Activated naive CD4-positive, alpha-beta T cell treated with anti-CD3 and anti-CD28 coated beads, Interleukin-2, amount 10 ng/mL, durations not matched to agents 7 days and 5 days (primary cell): ENCODE data around the gene MYO1H.
"Not testable (repeated sequence)": the region's sequence is repeated elsewhere in the genome, so short reads cannot be mapped to it uniquely, and the experiment has no call there.

Experiments
- CTCF ChIA-PET: fragments of 350-600 bp; sonication (Branson Sonifier 250); formaldehyde crosslinking; loops from one replicate; lab custom pipeline; 2021; ENCODE audit warnings: antibody characterized with exemption; lab: Charles Lee
- DNase-seq: peaks from one replicate; pipeline ENCODE4 v3.0.0-alpha.2; 2020
- H3K27ac Mint-ChIP-seq: one replicate; pipeline ENCODE4 v1.8.0; 2021; ENCODE audit warnings: mild to moderate bottlenecking, moderate library complexity, mixed read lengths
- H3K27me3 Mint-ChIP-seq: one replicate; pipeline ENCODE4 v1.8.0; 2021; ENCODE audit warnings: mild to moderate bottlenecking, mixed read lengths
- H3K36me3 Mint-ChIP-seq: one replicate; pipeline ENCODE4 v1.8.0; 2021; ENCODE audit warnings: mixed read lengths
- H3K4me1 Mint-ChIP-seq: one replicate; pipeline ENCODE4 v1.8.0; 2021; ENCODE audit warnings: mixed read lengths
- H3K4me3 Mint-ChIP-seq: one replicate; pipeline ENCODE4 v1.8.0; 2021; ENCODE audit warnings: mild to moderate bottlenecking, moderate library complexity, mixed read lengths
- H3K9me3 Mint-ChIP-seq: one replicate; pipeline ENCODE4 v1.8.0; 2021; ENCODE audit warnings: mixed read lengths

The MYO1H gene

DNA sequence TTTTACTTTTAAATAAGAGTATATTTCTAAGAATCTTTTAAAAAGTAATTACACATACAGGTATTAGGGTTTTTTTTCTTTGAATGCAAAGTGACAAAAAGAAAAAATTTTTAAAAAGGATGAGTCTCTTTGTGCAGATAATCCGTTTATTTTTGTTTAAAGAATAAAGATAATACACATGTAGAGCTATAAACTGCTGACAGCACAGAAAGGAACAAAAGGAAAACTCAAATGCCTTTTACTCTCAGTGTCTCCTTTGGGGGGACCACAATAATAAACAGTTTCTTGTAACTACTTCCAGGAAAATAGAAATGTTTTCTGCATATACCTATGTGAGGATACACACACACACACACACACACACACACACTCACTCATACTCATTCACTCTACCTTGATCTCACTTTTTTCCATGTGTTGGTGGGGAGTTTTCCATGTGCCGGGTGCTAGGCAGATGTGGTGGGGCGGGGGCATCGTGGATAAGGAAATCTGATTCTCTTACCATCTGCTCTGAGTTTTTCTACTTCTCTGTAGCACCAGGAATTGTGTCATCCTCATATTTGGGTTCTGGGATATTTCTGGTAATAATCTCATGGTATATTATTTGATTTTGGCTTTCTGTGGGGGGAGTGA lies 71.3 kb downstream of the MYO1H start:
- Mint-ChIP-seq H3K9me3 (no peaks in the 10 kb centered on the region), H3K27me3 (peaks cover 14% of the 10 kb centered on the region), H3K4me1 (no peaks in the 10 kb centered on the region), H3K4me3 (no peak overlapping the region), H3K27ac (no peak overlapping the region), H3K36me3 (no peaks in the 10 kb centered on the region)
- CTCF ChIA-PET = interaction anchor here (1.5 kb wide), 1 partner anchor 14 kb away, joined by 5 read pairs; no protein-coding TSS in a partner anchor
- no peak for DNase-seq

DNA sequence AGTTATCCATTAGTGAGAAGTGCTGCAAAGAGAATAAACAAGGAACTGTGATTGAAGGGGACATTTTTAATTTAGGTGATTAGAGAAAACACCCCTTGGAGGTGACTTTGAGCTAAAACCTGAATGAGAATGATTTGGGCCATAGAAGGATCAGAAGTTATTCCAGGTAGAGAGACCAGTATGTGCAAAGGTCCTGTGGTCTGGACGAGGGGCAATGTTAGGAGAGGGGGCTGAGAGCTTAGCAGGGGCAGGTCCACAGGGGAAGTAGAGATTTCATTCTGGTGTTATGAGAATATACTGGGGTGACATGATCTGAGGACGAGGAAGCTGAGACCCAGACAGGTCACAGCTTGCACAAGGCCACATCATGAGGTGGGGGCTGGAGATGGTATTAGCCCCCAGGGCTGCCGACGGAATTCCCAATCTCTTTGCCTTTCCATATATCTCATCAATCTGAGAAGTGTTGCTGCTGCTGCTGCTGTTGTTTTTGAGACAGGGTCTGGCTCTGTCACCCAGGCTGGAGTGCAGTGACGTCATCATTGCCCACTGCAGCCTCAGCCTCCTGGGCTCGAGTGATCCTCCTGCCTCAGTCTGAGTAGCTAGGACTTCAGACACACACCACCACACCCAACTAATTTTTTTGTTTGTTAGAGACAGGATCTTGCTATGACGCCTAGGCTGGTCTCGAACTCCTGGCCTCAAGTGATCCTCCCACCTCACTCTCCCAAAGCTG lies 73.8 kb downstream of the MYO1H start:
- Mint-ChIP-seq H3K9me3 (no peaks in the 10 kb centered on the region), H3K4me3 (no peak overlapping the region), H3K36me3 (no peaks in the 10 kb centered on the region), H3K27me3 (peaks cover 14% of the 10 kb centered on the region), H3K27ac (no peak overlapping the region), H3K4me1 (no peaks in the 10 kb centered on the region)
- no peak for DNase-seq
- CTCF ChIA-PET = interaction anchor here (2.2 kb wide), 1 partner anchor 11 kb away, joined by 10 read pairs; no protein-coding TSS in a partner anchor

GRCh38 chr12:109422251-109422650 lies 74.6 kb downstream of the MYO1H start:
- CTCF ChIA-PET = interaction anchor here (2.2 kb wide), 1 partner anchor 11 kb away, joined by 10 read pairs; no protein-coding TSS in a partner anchor
- H3K4me3 Mint-ChIP-seq = no peak overlapping the region
- H3K36me3 Mint-ChIP-seq = no peaks in the 10 kb centered on the region
- no peaks in the 10 kb centered on the region for H3K9me3 Mint-ChIP-seq
- DNase-seq = no peak
- no peak overlapping the region for H3K27ac Mint-ChIP-seq
- no peaks in the 10 kb centered on the region for H3K4me1 Mint-ChIP-seq
- peaks cover 14% of the 10 kb centered on the region for H3K27me3 Mint-ChIP-seq

GRCh38 chr12:109423392-109423791 lies 75.7 kb downstream of the MYO1H start:
- H3K4me1 Mint-ChIP-seq = no peaks in the 10 kb centered on the region
- DNase-seq = no peak
- CTCF ChIA-PET = interaction anchor here (2.2 kb wide), 1 partner anchor 10 kb away, joined by 10 read pairs; no protein-coding TSS in a partner anchor
- no peak overlapping the region for H3K27ac Mint-ChIP-seq
- H3K4me3 Mint-ChIP-seq = no peak overlapping the region
- peaks cover 18% of the 10 kb centered on the region for H3K27me3 Mint-ChIP-seq
- H3K9me3 Mint-ChIP-seq = no peaks in the 10 kb centered on the region
- no peaks in the 10 kb centered on the region for H3K36me3 Mint-ChIP-seq

DNA sequence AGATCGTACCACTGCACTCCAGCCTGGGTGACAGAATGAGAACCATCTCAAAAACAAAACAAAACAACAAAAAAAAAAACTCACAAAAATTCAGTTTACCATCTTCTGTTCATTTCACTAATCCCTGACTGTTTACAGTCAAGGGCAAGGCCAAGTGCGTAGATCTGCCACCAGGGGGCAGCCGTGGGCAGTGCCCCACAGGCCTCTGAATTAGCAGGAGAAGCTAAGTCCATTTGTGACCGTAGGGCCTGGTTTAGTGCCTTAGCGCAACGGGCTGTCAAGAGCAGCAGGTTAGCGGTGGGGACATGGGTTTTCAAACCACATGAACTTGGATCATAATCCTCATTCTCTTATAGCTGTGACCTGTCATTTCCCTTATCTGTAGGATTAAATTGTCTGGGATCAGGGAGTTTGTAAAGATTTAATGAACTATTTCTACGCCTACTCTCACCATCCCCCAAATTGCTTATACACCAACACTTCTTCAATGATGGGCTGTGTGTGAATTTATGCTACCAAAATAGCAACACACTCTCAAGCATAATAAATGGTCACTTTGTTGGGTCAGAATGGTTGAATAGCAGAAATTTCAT lies 80.4 kb downstream of the MYO1H start:
- no peaks in the 10 kb centered on the region for H3K36me3 Mint-ChIP-seq
- no peak overlapping the region for H3K4me3 Mint-ChIP-seq
- peak; percentile 81 for DNase-seq
- no peaks in the 10 kb centered on the region for H3K9me3 Mint-ChIP-seq
- H3K4me1 Mint-ChIP-seq = peaks cover 6% of the 10 kb centered on the region
- H3K27me3 Mint-ChIP-seq = peaks cover 4% of the 10 kb centered on the region
- no peak overlapping the region for H3K27ac Mint-ChIP-seq
- CTCF ChIA-PET = interaction anchor here (0.6 to 2.1 kb wide), 15 partner anchors 9 to 347 kb away, joined by 3 to 10 read pairs (median 3); no protein-coding TSS in a partner anchor

GRCh38 chr12:109428804-109429203 lies 81.1 kb downstream of the MYO1H start:
- not testable (repeated sequence) for DNase-seq, H3K4me3 Mint-ChIP-seq, H3K9me3 Mint-ChIP-seq, H3K36me3 Mint-ChIP-seq, H3K27me3 Mint-ChIP-seq, H3K27ac Mint-ChIP-seq
- peaks cover 12% of the 10 kb centered on the region for H3K4me1 Mint-ChIP-seq
- CTCF ChIA-PET = interaction anchor here (0.7 to 2.1 kb wide), 12 partner anchors 9 to 346 kb away, joined by 3 to 10 read pairs (median 4); no protein-coding TSS in a partner anchor

DNA sequence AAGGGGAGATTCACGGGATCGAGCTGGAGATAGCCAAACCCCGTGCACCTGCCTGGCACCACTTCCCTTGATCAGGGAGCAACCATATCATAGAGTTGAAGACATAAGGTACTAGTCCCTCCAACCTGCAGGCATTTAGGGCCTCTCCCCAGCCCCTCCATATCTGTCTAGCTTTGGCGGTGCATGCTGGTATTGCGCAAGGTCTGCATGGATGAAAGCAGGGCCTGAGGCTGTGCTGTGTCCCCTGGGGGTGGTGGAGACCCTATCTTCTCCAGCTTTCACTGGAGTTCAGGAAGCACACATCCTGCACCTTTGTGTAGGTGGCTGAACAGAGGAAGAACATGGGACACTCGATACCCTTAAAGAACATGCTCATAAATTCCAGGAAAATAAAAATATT lies 82.5 kb downstream of the MYO1H start:
- Mint-ChIP-seq H3K4me1 (peaks cover 12% of the 10 kb centered on the region), H3K27me3 (peaks cover 4% of the 10 kb centered on the region), H3K4me3 (no peak overlapping the region), H3K9me3 (no peaks in the 10 kb centered on the region), H3K27ac (no peak overlapping the region), H3K36me3 (no peaks in the 10 kb centered on the region)
- CTCF ChIA-PET = interaction anchor here (1.4 kb wide), 2 partner anchors 43 to 175 kb away, joined by 3 read pairs; no protein-coding TSS in a partner anchor
- DNase-seq = no peak

DNA sequence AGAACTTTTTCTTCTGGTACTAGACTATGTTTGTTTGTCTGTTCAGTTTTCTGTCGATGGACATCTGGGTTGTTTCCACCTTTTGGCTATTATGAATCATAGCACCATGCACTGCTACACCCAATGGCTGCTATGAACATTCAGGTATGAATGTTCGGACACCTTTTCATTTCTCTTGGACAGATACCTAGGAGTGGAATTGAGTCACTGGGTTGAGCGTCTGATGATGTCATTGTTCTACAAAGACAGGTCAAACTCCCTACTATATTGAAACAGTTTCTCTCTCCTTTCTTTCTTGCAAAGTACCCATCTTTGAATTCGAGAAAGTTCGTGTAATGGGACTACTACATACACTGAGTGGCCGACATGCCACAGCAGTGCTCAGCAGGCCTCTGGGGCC lies 84.7 kb downstream of the MYO1H start:
- Mint-ChIP-seq H3K27ac (no peak overlapping the region), H3K4me3 (no peak overlapping the region), H3K36me3 (no peaks in the 10 kb centered on the region), H3K4me1 (peaks cover 12% of the 10 kb centered on the region), H3K27me3 (peaks cover 4% of the 10 kb centered on the region), H3K9me3 (no peaks in the 10 kb centered on the region)
- DNase-seq = no peak
- CTCF ChIA-PET = interaction anchor here (0.9 to 2.1 kb wide), 21 partner anchors 9 to 342 kb away, joined by 3 to 14 read pairs (median 6); partner anchors contain the start of genes KCTD10 and UBE3B

GRCh38 chr12:109432842-109433304 lies 85.2 kb downstream of the MYO1H start:
- H3K4me3 Mint-ChIP-seq = no peak overlapping the region

DNA sequence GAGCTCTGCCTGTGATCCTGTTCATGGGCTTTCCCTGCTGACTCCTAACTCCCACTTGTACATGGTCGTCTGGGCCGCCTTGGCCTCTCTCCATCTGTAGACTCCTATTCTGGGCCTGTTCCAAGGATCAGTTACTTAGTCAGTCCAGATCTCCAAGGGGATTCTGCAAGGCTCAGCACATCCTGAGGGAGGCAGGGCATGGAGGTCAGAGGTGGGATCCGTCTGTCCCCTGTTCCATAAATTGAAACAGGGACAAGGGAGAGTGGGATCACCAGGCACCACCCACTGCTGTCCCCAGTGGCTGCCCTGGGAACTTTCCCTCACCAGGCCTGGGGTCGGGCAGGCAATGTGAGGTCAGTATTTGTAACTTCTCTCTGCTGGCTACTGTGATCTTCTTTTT lies 85.9 kb downstream of the MYO1H start:
- Mint-ChIP-seq H3K36me3 (no peaks in the 10 kb centered on the region), H3K27ac (no peak overlapping the region), H3K27me3 (no peaks in the 10 kb centered on the region), H3K9me3 (no peaks in the 10 kb centered on the region), H3K4me1 (peaks cover 12% of the 10 kb centered on the region), H3K4me3 (no peak overlapping the region)
- no peak for DNase-seq
- CTCF ChIA-PET = interaction anchor here (0.7 to 2.1 kb wide), 24 partner anchors 8 to 713 kb away, joined by 3 to 14 read pairs (median 5); partner anchors contain the start of genes KCTD10 and UBE3B

More at GRCh38 chr12:109432842-109433304, 85.2 kb downstream of the MYO1H start:
- H3K27me3 Mint-ChIP-seq = peaks cover 2% of the 10 kb centered on the region
- no peaks in the 10 kb centered on the region for H3K36me3 Mint-ChIP-seq
- no peaks in the 10 kb centered on the region for H3K9me3 Mint-ChIP-seq
- peak overlapping the region; percentile 72 for H3K27ac Mint-ChIP-seq
- peak; percentile 89 for DNase-seq
- CTCF ChIA-PET = interaction anchor here (0.7 to 2.1 kb wide), 26 partner anchors 9 to 714 kb away, joined by 3 to 14 read pairs (median 5); partner anchors contain the start of genes KCTD10 and UBE3B
- peaks cover 12% of the 10 kb centered on the region for H3K4me1 Mint-ChIP-seq

DNA sequence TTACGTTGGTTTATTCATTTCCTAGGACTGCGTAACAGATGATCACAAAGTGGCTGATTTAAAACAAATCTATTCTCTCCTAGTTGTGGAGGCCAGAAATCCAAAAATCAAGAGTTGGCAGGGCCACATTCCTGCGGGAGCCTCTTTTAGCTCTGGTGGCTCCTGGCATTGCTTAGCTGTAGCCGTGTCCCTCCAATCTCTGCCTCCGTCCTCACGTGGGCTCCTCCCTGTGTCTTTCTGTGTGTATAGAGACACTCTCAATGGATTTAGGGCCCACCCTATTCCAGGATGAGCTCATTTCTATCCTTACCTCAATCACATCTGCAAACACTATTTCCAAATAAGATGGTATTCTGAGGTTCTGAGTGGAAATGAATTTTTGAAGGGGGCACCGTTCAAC lies 86.9 kb downstream of the MYO1H start:
- no peaks in the 10 kb centered on the region for H3K36me3 Mint-ChIP-seq
- no peak overlapping the region for H3K4me3 Mint-ChIP-seq
- CTCF ChIA-PET = interaction anchor here (1.3 kb wide), 1 partner anchor 16 kb away, joined by 3 read pairs; no protein-coding TSS in a partner anchor
- H3K4me1 Mint-ChIP-seq = peaks cover 12% of the 10 kb centered on the region
- DNase-seq = no peak
- H3K27ac Mint-ChIP-seq = no peak overlapping the region
- no peaks in the 10 kb centered on the region for H3K9me3 Mint-ChIP-seq
- H3K27me3 Mint-ChIP-seq = no peaks in the 10 kb centered on the region

DNA sequence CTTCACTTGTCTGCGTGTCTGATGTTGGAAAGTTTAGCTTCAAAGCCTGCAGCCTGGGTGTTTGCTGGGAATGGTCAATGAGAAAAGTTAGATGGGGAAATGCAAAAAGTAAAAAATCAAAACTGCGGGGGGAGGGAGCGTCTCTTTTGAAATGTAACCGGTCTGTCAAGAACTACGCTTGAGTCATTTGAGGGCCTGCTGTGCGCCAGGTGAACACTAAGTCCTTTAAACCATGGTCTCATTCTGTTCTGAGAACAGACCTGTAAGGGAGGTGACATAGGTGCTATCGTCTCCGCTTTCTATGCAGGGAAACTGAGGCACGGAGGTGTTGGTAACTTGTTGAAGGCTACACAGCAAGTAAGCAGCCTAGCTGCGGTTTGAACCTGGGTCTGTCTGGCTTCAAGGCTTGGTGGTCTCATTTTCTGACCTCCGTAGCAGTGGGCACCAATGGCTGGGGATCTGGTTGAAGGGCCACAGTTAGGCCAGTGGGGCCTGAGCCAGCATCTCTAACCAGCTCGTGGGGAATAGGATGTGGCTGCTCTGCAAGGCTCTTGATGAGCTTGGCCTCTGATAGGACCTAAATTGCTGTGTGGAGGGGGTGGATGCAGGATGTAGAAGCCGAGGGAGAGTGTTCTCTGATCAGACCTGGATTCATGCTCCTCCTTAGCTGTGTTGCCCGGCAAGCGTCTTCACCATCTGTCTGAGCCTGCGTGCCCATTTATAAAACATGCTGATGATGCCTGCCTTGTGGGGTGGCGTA lies 87.9 kb downstream of the MYO1H start:
- Mint-ChIP-seq H3K36me3 (no peaks in the 10 kb centered on the region), H3K4me3 (no peak overlapping the region), H3K27ac (no peak overlapping the region), H3K27me3 (no peaks in the 10 kb centered on the region), H3K4me1 (peaks cover 12% of the 10 kb centered on the region), H3K9me3 (no peaks in the 10 kb centered on the region)
- DNase-seq = no peak
- CTCF ChIA-PET = no interaction called here

DNA sequence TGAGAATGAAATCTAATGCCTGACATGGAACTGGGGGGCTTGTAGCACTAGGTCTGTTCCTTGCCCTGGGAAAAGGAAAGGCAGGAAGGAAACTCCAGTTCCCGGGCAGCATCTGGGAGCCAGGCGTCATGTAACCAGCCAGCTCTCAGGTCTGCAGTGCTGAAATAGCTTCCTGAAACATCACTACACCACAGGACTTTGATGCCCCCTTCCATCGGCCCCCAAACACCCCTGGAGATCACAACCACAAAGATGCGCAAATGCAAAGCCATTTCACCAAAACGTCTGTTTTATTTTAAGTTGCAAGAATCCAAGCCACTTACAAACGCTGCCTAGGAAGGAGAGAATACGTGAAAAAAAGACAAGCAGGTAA lies 88.5 kb downstream of the MYO1H start:
- Mint-ChIP-seq H3K9me3 (no peaks in the 10 kb centered on the region), H3K27ac (no peak overlapping the region), H3K27me3 (no peaks in the 10 kb centered on the region), H3K4me3 (no peak overlapping the region), H3K4me1 (peaks cover 12% of the 10 kb centered on the region), H3K36me3 (no peaks in the 10 kb centered on the region)
- no peak for DNase-seq
- CTCF ChIA-PET = no interaction called here
